ENCODE measurements around the gene TDP1.
"Not testable (repeated sequence)": the region's sequence is repeated elsewhere in the genome, so short reads cannot be mapped to it uniquely, and the experiment has no call there.

Gene TDP1

DNA sequence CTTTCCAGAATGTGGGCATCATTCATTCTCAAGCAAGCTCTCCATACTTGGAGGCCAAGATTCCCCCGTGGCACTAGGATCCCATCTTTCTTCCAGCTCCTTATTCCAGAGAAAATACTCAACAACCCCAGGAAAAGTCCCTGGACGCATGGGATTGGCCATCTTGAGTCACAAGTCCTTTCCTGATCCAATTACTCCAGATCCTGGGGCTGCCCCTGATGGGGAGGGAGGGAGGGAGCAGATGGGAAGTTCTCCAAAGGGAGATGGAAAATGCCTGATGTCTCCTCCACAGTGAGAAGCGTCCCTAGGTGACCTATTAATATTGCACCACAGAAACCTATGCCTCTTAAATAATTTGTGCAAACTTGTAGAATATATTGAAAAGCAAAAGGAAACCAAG is 93.7 kb downstream of the TDP1 start:
- DNase-seq (ENCODE audit: low spot score): peak; percentile 34

DNA sequence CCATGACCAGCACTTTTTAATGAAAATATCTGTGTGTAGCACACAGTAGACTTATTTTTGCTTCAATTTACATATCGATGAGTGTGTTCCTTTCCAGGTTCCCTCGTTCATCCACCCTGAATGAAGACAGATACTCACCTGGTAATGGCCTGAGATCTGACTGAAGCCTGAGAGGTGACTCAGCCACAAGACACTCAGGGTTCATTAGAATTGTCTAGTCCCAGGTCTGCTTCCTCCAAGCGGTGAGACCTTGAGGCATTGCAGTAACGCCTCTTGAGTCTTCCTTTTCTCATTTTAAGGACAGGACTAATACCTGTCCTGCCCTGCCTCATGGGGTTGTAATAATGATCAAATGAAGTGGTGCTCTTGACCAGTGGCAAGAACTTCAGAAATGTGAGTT is 94.5 kb downstream of the TDP1 start:
- DNase-seq (ENCODE audit: low spot score): peak; percentile 7

DNA sequence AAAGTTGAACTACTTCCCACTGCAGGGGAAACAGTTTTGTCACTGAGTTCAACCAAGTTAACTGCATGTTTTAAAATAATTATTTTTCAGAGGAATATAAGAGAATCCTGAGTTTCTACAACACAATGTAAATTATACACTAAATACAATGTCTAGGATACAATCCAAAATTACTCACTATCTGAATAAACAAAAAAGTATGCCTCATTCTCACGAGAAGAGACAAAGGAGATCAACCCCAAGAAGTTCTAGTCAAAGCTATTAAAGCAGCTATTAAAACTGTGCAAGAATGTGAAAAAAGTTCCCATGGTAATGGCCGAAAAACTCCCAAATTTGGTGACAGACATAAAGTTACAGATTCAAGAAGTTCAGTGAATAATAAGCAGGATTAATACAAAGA is 97.3 kb downstream of the TDP1 start:
- no peak for DNase-seq (ENCODE audit: low spot score)

- DNase-seq (ENCODE audit: low spot score): no peak
Measured at GRCh38 chr14:90054803-90055202, 99.1 kb downstream of the TDP1 start.

- no peak for DNase-seq (ENCODE audit: low spot score)
Measured at GRCh38 chr14:90056826-90057225, 101.1 kb downstream of the TDP1 start.

DNA sequence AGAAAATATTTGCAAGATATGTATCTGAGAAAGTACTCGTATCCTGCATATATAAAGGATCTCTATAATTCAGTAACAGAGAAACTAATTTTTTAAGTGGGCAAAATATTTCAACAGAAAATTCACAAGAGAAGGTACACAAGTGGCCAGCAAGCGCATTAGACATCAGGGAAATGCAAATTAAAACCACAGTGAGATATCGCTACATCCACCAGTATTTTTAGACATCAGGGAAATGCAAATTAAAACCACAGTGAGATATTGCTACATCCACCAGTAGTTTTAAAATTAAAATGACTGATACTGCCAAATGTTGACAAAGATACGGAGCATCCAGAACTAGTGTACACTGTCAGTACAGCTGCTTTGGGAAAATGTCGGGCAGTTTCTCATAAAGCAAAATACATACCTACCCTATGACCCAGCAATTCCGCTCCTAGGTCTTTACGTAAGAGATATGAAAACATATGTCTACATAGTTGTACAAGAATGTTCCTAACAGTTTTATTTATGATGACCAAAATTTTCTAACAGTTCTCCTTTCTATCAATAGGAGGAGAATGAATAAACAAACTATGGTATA is 103.2 kb downstream of the TDP1 start:
- no peak for DNase-seq (ENCODE audit: low spot score)

- DNase-seq (ENCODE audit: low spot score): peak; percentile 85
Measured at GRCh38 chr14:90060312-90060964, 104.7 kb downstream of the TDP1 start.

- peak; percentile 55 for DNase-seq (ENCODE audit: low spot score)
Measured at GRCh38 chr14:90060965-90061684, 105.4 kb downstream of the TDP1 start.

DNA sequence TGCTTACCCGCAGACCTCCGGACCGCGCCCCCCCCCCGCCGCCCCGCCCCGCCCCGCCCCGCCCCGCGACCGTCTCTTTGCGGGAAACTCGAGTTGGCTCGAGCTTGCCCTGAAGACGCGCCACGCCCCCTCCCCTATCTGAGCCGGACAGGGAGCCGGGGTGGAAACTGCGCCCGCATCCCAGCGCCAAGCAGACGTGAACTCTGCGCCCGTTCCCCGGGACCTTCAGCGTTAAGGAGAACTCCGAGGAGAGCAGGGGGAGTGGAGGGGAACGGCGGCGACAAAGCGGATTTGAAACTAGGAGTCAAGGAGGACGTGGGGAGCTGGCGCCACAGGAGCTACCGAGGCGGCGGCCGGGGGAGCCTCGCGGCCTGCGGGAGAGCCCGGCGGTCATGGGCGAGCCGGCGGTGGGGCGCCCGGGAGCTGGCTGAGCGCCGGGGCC is 106.0 kb downstream of the TDP1 start, which contains the start of gene KCNK13:
TSS of gene KCNK13 (plus strand) at position 310 of the 442 bp plus-strand sequence. CDS start 212 bp downstream, outside the sequence.
- DNase-seq (ENCODE audit: low spot score): peak; percentile 64

GRCh38 chr14:90062127-90062794 is 106.5 kb downstream of the TDP1 start:
- peak; percentile 57 for DNase-seq (ENCODE audit: low spot score)

- DNase-seq (ENCODE audit: low spot score): no peak
Measured at GRCh38 chr14:90062822-90063539, 107.3 kb downstream of the TDP1 start.

DNA sequence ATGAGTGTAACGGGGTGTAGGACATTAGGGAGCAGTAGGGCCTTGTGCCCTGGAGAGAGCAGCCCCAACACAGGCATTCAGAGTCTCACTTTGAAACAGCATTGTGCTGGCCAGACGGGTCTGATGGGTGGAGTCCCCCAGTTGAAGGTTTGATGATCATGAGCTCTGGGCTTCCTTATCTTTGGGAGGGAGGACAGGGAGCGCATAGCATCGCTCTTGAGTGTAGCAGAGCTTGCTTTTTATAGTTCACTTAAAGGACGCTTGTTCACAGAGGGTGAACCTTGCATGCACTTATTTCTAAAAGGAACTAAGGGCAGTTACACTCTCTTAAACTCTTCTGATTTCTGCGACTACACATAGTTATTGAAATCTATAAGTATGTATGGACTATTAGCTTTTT is 116.6 kb downstream of the TDP1 start:
- DNase-seq (ENCODE audit: low spot score): no peak

DNA sequence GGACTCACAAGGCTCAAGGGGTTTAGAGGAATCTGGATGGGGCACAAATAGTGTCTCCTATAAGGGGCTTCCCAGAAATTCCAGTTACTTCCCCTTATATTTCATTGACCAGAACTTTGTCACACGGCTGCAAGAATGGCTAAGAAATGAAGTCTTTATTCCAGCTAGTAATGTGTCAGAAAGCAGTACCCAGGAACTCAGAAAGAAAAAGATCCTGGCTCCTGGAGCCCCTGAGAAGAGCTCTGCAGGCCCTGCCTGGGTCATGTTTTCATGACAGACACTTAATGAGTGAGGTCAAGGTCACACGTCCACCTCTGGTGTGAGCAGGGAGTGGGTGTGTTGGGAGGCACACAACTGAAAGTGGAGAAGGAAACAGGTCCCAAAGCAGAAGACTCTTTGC is 123.8 kb downstream of the TDP1 start:
- DNase-seq (ENCODE audit: low spot score): no peak

DNA sequence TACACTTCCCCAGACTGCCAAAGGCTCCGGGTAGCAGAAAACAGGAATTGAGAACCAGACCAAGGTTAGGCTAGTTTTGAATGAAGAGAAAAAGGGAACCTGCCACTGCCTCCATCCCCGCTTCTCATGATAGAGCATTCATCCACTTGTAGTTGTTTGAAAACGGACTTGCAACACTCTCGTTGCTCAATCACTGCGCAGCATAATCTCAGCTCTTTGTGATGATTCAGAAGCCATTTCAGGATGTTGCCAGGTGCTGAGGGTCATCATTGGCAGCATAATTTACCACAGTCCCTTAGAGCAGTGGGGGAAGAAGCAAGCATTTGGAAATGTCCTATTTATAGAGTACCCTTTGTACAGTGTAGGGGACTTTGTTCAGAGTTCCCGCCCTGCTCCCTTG is 131.7 kb downstream of the TDP1 start:
- no peak for DNase-seq (ENCODE audit: low spot score)

GRCh38 chr14:90088176-90088575 is 132.4 kb downstream of the TDP1 start:
- DNase-seq (ENCODE audit: low spot score): no peak

DNA sequence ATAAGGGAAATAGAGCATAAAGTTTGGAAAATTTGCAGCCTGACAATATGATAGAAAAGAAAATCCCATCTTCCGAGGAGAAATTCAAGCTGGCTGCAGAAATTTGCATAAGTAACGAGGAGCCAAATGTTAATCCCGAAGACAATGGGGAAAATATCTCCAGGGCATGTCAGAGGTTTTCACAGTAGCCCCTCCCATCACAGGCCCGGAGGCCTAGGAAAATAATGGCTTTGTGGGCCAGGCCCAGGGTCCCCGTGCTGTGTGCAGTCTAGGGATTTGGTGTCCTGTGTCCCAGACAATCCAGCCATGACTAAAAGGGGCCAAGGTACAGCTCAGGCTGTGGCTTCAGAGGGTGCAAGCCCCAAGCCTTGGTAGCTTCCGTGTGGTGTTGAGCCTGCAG is 133.8 kb downstream of the TDP1 start:
- not testable (repeated sequence) for DNase-seq (ENCODE audit: low spot score)

GRCh38 chr14:90091393-90091792 is 135.7 kb downstream of the TDP1 start:
- DNase-seq (ENCODE audit: low spot score): no peak

GRCh38 chr14:90093942-90094595 is 138.3 kb downstream of the TDP1 start:
- no peak for DNase-seq (ENCODE audit: low spot score)

All from ecto neural progenitor cell (in vitro differentiated cells).